OCI-LY7 (cell line): Measurements from ENCODE around the gene ATP2A3. TPM values are rescaled to one million over a fixed set of nuclear protein-coding genes. Genes with fewer than 3 reads are reported as not detected.

Experiments used
- BruUV-seq: library from RNA; stranded (reverse); fragments of 400-500 nt; replicated peaks from 2 replicates; lab custom pipeline; 2021; lab: Mats Ljungman, UMichigan
- CTCF ChIA-PET: fragments of 300-600 bp; sonication (Branson Sonifier 250); formaldehyde crosslinking; loops from one replicate; lab custom pipeline; 2022; ENCODE audit warnings: antibody characterized with exemption; ENCODE audit not compliant: unreplicated experiment; lab: Charles Lee
- POLR2A ChIA-PET: fragments of 300-600 bp; sonication (Branson Sonifier 250); formaldehyde crosslinking; loops from one replicate; lab custom pipeline; 2022; ENCODE audit warnings: antibody characterized with exemption; lab: Charles Lee
- DNase-seq: peaks from one replicate; pipeline ENCODE4 v3.0.0-alpha.2; 2015; ENCODE audit warnings: low spot score
- H2AFZ ChIP-seq: fragments of 200-600 bp; sonication (generic), shearing (Covaris generic); 2 replicates; pipeline ENCODE4 v1.6.1; 2014; ENCODE audit warnings: mild to moderate bottlenecking, antibody characterized with exemption, low read length, moderate library complexity
- H3K27ac ChIP-seq: fragments of 200-600 bp; sonication (generic); 2 replicates; pipeline ENCODE4 v1.5.1; 2014; ENCODE audit warnings: mixed run types, low read depth, mild to moderate bottlenecking, moderate library complexity, low read length, inconsistent platforms; ENCODE audit not compliant: poor library complexity, severe bottlenecking
- H3K36me3 ChIP-seq: fragments of 200-600 bp; sonication (generic); 2 replicates; pipeline ENCODE4 v1.6.1; 2014; ENCODE audit warnings: mild to moderate bottlenecking, antibody characterized with exemption, low read length, moderate library complexity, mixed read lengths; ENCODE audit not compliant: insufficient read depth
- H3K4me1 ChIP-seq: fragments of 200-600 bp; sonication (generic); 2 replicates; pipeline ENCODE4 v1.5.1; 2014; ENCODE audit warnings: mild to moderate bottlenecking, low read length; ENCODE audit not compliant: insufficient read depth, poor library complexity, severe bottlenecking
- H3K4me2 ChIP-seq: fragments of 200-600 bp; sonication (generic); 2 replicates; pipeline ENCODE4 v1.6.1; 2014; ENCODE audit warnings: mild to moderate bottlenecking, low read length
- H3K4me3 ChIP-seq: fragments of 200-600 bp; sonication (generic); 2 replicates; pipeline ENCODE4 v1.5.1; 2014; ENCODE audit warnings: mild to moderate bottlenecking, low read depth, low read length; ENCODE audit not compliant: poor library complexity, severe bottlenecking
- H3K79me2 ChIP-seq: fragments of 200-600 bp; sonication (generic); 2 replicates; pipeline ENCODE4 v1.6.1; 2016; ENCODE audit warnings: low read depth, mild to moderate bottlenecking, low read length, moderate library complexity, mixed read lengths; ENCODE audit not compliant: insufficient read depth
- H3K9me2 ChIP-seq: fragments of 200-600 bp; sonication (generic); 2 replicates; pipeline ENCODE4 v1.6.1; 2016; ENCODE audit warnings: mild to moderate bottlenecking, low read length, mixed read lengths; ENCODE audit not compliant: insufficient read depth
- H3K9me3 ChIP-seq: fragments of 200-600 bp; sonication (generic); 2 replicates; pipeline ENCODE4 v1.6.1; 2014; ENCODE audit warnings: mild to moderate bottlenecking, mixed run types, low read length, mixed read lengths
- H4K20me1 ChIP-seq: fragments of 200-600 bp; sonication (generic); 2 replicates; pipeline ENCODE4 v1.6.1; 2014; ENCODE audit warnings: mild to moderate bottlenecking, antibody characterized with exemption, low read length, moderate library complexity, mixed read lengths; ENCODE audit not compliant: insufficient read depth
- CTCF ChIP-seq: fragments of 200-600 bp; sonication (generic); conservative IDR thresholded peaks from 2 replicates; pipeline ENCODE4 v1.5.1; 2014; ENCODE audit warnings: mild to moderate bottlenecking, antibody characterized with exemption, low read length, moderate library complexity, mixed read lengths
- EZH2phosphoT487 ChIP-seq: fragments of 200-600 bp; sonication (generic); IDR thresholded peaks from 2 replicates; pipeline ENCODE4 v1.6.1; 2018; ENCODE audit warnings: low read depth, borderline replicate concordance, mild to moderate bottlenecking, mixed run types, antibody characterized with exemption, low read length, moderate library complexity, mixed read lengths
- intact Hi-C: fragments of 100-400 bp; cut with micrococcal nuclease; formaldehyde crosslinking; loops from one replicate; pipeline ENCODE4 v1.10.0; 2022; ENCODE audit not compliant: unreplicated experiment
- total RNA-seq, 2 experiments: library from RNA; depleted of rRNA in 1 of 2; stranded (reverse); fragments of >200 nt in 1 of 2; shearing (Covaris generic) in 1 of 2; gene quantifications; 2 replicates each; pipeline ENCODE4 v1.2.3, GENCODE V29; 2014 to 2022

ATP2A3 gene
- total RNA-seq, 2 experiments from 2014 or later = 108 to 353 TPM

GRCh38 chr17:3988297-3989040 is 24.2 kb upstream of the ATP2A3 start:
- ChIA-PET POLR2A (interaction anchor here (0.6 to 0.7 kb wide), 5 partner anchors 8 to 172 kb away, joined by 3 to 6 read pairs (median 5); partner anchors contain the start of gene P2RX1), CTCF (no interaction called here)
- intact Hi-C loops = no loop called here

GRCh38 chr17:3986939-3987335 is 22.7 kb upstream of the ATP2A3 start:
- Histone ChIP-seq H2AFZ (peak overlapping the region; percentile 59; the same call in 1 of the 2 replicates), H3K79me2 (no peaks in the 10 kb centered on the region), H3K4me1 (peaks cover 25% of the 10 kb centered on the region), H3K4me3 (peak overlapping the region; percentile 22), H3K27ac (no peak overlapping the region), H3K9me3 (no peaks in the 10 kb centered on the region), H4K20me1 (no peaks in the 10 kb centered on the region), H3K9me2 (no peaks in the 10 kb centered on the region), H3K36me3 (no peaks in the 10 kb centered on the region), H3K4me2 (peak overlapping the region; percentile 62)
- BruUV-seq = no TSS peak
- ChIA-PET CTCF (no interaction called here), POLR2A (interaction anchor here (0.7 to 1.8 kb wide), 2 partner anchors 8 to 22 kb away, joined by 3 to 4 read pairs; no protein-coding TSS in a partner anchor)
- intact Hi-C loops = no loop called here
- no peak for TF ChIP-seq EZH2phosphoT487
- no peak for TF ChIP-seq CTCF
- no peak for DNase-seq

More at GRCh38 chr17:3988297-3989040, 24.2 kb upstream of the ATP2A3 start:
- H4K20me1 ChIP-seq = no peaks in the 10 kb centered on the region
- no peak overlapping the region for H2AFZ ChIP-seq
- no peak overlapping the region for H3K4me3 ChIP-seq
- H3K36me3 ChIP-seq = no peaks in the 10 kb centered on the region
- no peak for DNase-seq
- no peaks in the 10 kb centered on the region for H3K79me2 ChIP-seq
- H3K9me2 ChIP-seq = no peaks in the 10 kb centered on the region
- no peaks in the 10 kb centered on the region for H3K9me3 ChIP-seq
- no TSS peak for BruUV-seq
- TF ChIP-seq EZH2phosphoT487 = no peak
- TF ChIP-seq CTCF = no peak
- no peak overlapping the region for H3K4me2 ChIP-seq
- no peak overlapping the region for H3K27ac ChIP-seq
- peaks cover 25% of the 10 kb centered on the region for H3K4me1 ChIP-seq
